GM21529 (cell line): ENCODE measurements around the gene FAM3D.
"Not testable (repeated sequence)": the region's sequence is repeated elsewhere in the genome, so short reads cannot be mapped to it uniquely, and the experiment has no call there.

ENCODE experiments used
- ATAC-seq: cut with Tn5 transposase; IDR thresholded peaks from one replicate; pipeline ENCODE4 v1.9.1; 2021; ENCODE audit not compliant: unreplicated experiment

The FAM3D gene

GRCh38 chr3:58685641-58686040, 19.1 kb upstream of the FAM3D start:
- no peak for ATAC-seq

GRCh38 chr3:58683466-58683865, 16.9 kb upstream of the FAM3D start:
- ATAC-seq: peak; percentile 72

GRCh38 chr3:58683001-58683458, 16.5 kb upstream of the FAM3D start:
- no peak for ATAC-seq

- ATAC-seq: no peak
These were observed 15.3 kb upstream of the FAM3D start for GRCh38 chr3:58681863-58682262.

GRCh38 chr3:58680879-58681525, 14.4 kb upstream of the FAM3D start:
- no peak for ATAC-seq

GRCh38 chr3:58679974-58680666, 13.5 kb upstream of the FAM3D start:
- no peak for ATAC-seq

- ATAC-seq: no peak
These were observed 12.9 kb upstream of the FAM3D start for GRCh38 chr3:58679446-58679845.

- ATAC-seq: not testable (repeated sequence)
These were observed 11.8 kb upstream of the FAM3D start for GRCh38 chr3:58678177-58678970.

- ATAC-seq: no peak
These were observed 6.3 kb upstream of the FAM3D start for GRCh38 chr3:58672880-58673279.

GRCh38 chr3:58672451-58672850, 5.9 kb upstream of the FAM3D start:
- ATAC-seq: no peak

GRCh38 chr3:58670506-58671135, 4.0 kb upstream of the FAM3D start:
- ATAC-seq: no peak

GRCh38 chr3:58668247-58668646, 1.7 kb upstream of the FAM3D start:
- no peak for ATAC-seq

- no peak for ATAC-seq
These were observed 1.1 kb upstream of the FAM3D start for GRCh38 chr3:58667704-58668103.

GRCh38 chr3:58667229-58667628, 655 bp upstream of the FAM3D start:
- ATAC-seq: no peak

- no peak for ATAC-seq
These were observed 1.2 kb downstream of the FAM3D start for GRCh38 chr3:58665405-58665804.

GRCh38 chr3:58664611-58665010, 2.0 kb downstream of the FAM3D start:
- ATAC-seq: no peak

GRCh38 chr3:58661836-58662420, 4.6 kb downstream of the FAM3D start:
- ATAC-seq: no peak

GRCh38 chr3:58660998-58661397, 5.6 kb downstream of the FAM3D start:
- no peak for ATAC-seq

- no peak for ATAC-seq
These were observed 7.4 kb downstream of the FAM3D start for GRCh38 chr3:58659051-58659675.

- ATAC-seq: no peak
These were observed 8.1 kb downstream of the FAM3D start for GRCh38 chr3:58658508-58658907.
